Activated CD4-positive, alpha-beta T cell treated with anti-CD3 and anti-CD28 coated beads, Interleukin-2, amount 50 U/mL, for 48 hours (primary cell): ENCODE data around the gene MSX2.
"Not testable (repeated sequence)": the region's sequence is repeated elsewhere in the genome, so short reads cannot be mapped to it uniquely, and the experiment has no call there.

Source experiments
- DNase-seq, 2 experiments: peaks; one replicate each; pipeline ENCODE4 v3.0.0-alpha.2; 2020

Gene MSX2

GRCh38 chr5:174733836-174734235, 9.5 kb downstream of the MSX2 start:
- DNase-seq, result no peak

GRCh38 chr5:174734571-174735497, 10.5 kb downstream of the MSX2 start:
- no peak for DNase-seq

- DNase-seq, result no peak
Observed at GRCh38 chr5:174735498-174736330, 11.3 kb downstream of the MSX2 start.

GRCh38 chr5:174736331-174736721, 11.9 kb downstream of the MSX2 start:
- no peak for DNase-seq

- no peak for DNase-seq
Observed at GRCh38 chr5:174736777-174737176, 12.4 kb downstream of the MSX2 start.

GRCh38 chr5:174737330-174737729, 12.9 kb downstream of the MSX2 start:
- no peak for DNase-seq

GRCh38 chr5:174741352-174741751, 17.0 kb downstream of the MSX2 start:
- DNase-seq, result no peak

GRCh38 chr5:174744896-174745295, 20.5 kb downstream of the MSX2 start:
- DNase-seq, result no peak

- no peak for DNase-seq
Observed at GRCh38 chr5:174745590-174746103, 21.3 kb downstream of the MSX2 start.

GRCh38 chr5:174750711-174751110, 26.3 kb downstream of the MSX2 start:
- no peak for DNase-seq

- no peak for DNase-seq
Observed at GRCh38 chr5:174751154-174752000, 27.0 kb downstream of the MSX2 start.

- DNase-seq, result no peak
Observed at GRCh38 chr5:174752121-174752520, 27.7 kb downstream of the MSX2 start.

- no peak for DNase-seq
Observed at GRCh38 chr5:174755106-174755505, 30.7 kb downstream of the MSX2 start.

- no peak for DNase-seq
Observed at GRCh38 chr5:174759091-174759490, 34.7 kb downstream of the MSX2 start.

GRCh38 chr5:174760721-174761120, 36.3 kb downstream of the MSX2 start:
- no peak for DNase-seq

GRCh38 chr5:174761341-174761740, 37.0 kb downstream of the MSX2 start:
- DNase-seq, result not testable (repeated sequence)

- DNase-seq, result no peak
Observed at GRCh38 chr5:174764309-174764708, 39.9 kb downstream of the MSX2 start.

GRCh38 chr5:174765540-174765939, 41.2 kb downstream of the MSX2 start:
- no peak for DNase-seq

- no peak for DNase-seq
Observed at GRCh38 chr5:174767670-174768069, 43.3 kb downstream of the MSX2 start.

GRCh38 chr5:174769005-174769404, 44.6 kb downstream of the MSX2 start:
- no peak for DNase-seq

- no peak for DNase-seq
Observed at GRCh38 chr5:174773371-174773770, 49.0 kb downstream of the MSX2 start.

GRCh38 chr5:174775081-174775480, 50.7 kb downstream of the MSX2 start:
- DNase-seq, result no peak

GRCh38 chr5:174777111-174777510, 52.7 kb downstream of the MSX2 start:
- no peak for DNase-seq
